Progenitor cell of endocrine pancreas (in vitro differentiated cells): ENCODE results near the gene RPL41. TPM values are rescaled to one million over a fixed set of nuclear protein-coding genes. Genes with fewer than 3 reads are reported as not detected.

Experiments
- DNase-seq: peaks from one replicate; pipeline ENCODE4 v3.0.0; 2021; ENCODE audit warnings: low spot score; ENCODE audit not compliant: unreplicated experiment
- H3K27ac Mint-ChIP-seq: 2 replicates; pipeline ENCODE4 v1.8.0; 2021; ENCODE audit warnings: mild to moderate bottlenecking, moderate library complexity, mixed read lengths
- H3K27me3 Mint-ChIP-seq: 2 replicates; pipeline ENCODE4 v1.8.0; 2021; ENCODE audit warnings: mixed read lengths
- H3K36me3 Mint-ChIP-seq: 2 replicates; pipeline ENCODE4 v1.8.0; 2022; ENCODE audit warnings: mixed read lengths; ENCODE audit not compliant: insufficient read depth
- H3K4me1 Mint-ChIP-seq: 2 replicates; pipeline ENCODE4 v1.8.0; 2021; ENCODE audit warnings: low read depth, mixed read lengths
- H3K4me3 Mint-ChIP-seq: 2 replicates; pipeline ENCODE4 v1.8.0; 2021; ENCODE audit warnings: low read depth, mild to moderate bottlenecking, moderate library complexity, mixed read lengths
- H3K9me3 Mint-ChIP-seq: 2 replicates; pipeline ENCODE4 v1.8.0; 2021; ENCODE audit warnings: low read depth, mixed read lengths
- total RNA-seq: library from RNA; stranded (reverse); gene quantifications from 2 replicates; pipeline ENCODE4 v1.2.1, GENCODE V29; 2021
- TF ChIP-seq, protein P1 (sequence below): fragments of 200-600 bp; sonication (generic); IDR thresholded peaks from one replicate; pipeline ENCODE4 v1.5.0; 2021; ENCODE audit warnings: antibody characterized with exemption, mild to moderate bottlenecking; ENCODE audit not compliant: unreplicated experiment

RPL41 gene
- total RNA-seq, 1 donor from 2014 or later, result 3,912 TPM

DNA sequence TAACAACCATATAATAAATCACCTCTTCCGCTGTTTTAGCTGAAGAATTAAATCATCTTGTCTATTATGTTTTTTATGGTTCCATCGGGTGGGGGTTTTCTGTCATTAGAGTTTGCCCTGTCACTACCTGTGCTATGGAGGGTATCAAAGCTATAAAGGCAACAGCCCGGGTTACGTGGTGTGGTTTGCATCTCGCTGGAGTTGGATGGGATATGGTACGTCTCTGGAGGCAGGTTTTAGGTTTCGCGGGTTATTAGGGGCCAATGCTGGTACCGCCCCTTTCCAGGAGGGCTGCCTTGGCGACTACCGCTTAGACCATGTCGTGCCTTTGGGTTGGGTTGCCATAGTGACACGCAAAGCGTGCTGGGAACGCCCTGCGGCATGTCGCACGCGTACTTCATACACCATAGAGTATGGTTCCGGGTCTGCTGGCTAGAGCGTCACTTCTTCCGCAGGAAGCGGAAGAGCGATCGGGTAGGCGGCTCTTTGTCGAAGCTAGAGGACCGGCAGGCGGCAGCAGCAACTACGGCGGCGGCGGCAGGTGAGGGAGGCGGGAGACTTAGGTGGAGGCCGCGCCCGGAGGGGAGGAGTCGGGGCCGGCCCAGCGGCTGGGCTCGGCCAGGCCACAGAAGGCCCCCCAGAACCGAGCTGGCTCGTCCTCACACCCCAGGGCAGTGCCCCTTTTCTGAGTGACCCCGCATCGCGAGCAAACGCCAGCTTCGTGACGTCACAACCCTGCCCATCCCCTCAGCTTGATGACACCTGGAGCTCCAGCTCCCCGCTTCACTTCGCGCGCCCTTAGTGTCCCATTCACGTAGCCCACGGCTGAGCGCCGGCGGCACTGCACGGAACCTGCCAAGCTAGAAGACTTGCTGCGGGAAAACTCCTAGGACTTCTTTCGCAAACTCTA, 1.6 kb downstream of the RPL41 start, which contains the start of gene ZC3H10:
Gene ZC3H10, plus strand, starts transcription at position 489 of the 910 bp plus-strand sequence. CDS start 2,297 bp downstream, outside the sequence.
- Mint-ChIP-seq H3K4me3 (peak within 1 kb of the TSS; percentile 96), H3K36me3 (peaks cover 19% of the 10 kb centered on the region), H3K9me3 (no peaks in the 10 kb centered on the region), H3K27ac (peak within 1 kb of the TSS; percentile 99), H3K4me1 (peaks cover 26% of the 10 kb centered on the region), H3K27me3 (no peaks in the 10 kb centered on the region)
- TF ChIP-seq, protein P1, sequence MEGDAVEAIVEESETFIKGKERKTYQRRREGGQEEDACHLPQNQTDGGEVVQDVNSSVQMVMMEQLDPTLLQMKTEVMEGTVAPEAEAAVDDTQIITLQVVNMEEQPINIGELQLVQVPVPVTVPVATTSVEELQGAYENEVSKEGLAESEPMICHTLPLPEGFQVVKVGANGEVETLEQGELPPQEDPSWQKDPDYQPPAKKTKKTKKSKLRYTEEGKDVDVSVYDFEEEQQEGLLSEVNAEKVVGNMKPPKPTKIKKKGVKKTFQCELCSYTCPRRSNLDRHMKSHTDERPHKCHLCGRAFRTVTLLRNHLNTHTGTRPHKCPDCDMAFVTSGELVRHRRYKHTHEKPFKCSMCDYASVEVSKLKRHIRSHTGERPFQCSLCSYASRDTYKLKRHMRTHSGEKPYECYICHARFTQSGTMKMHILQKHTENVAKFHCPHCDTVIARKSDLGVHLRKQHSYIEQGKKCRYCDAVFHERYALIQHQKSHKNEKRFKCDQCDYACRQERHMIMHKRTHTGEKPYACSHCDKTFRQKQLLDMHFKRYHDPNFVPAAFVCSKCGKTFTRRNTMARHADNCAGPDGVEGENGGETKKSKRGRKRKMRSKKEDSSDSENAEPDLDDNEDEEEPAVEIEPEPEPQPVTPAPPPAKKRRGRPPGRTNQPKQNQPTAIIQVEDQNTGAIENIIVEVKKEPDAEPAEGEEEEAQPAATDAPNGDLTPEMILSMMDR, result peak; percentile 54
- peak; percentile 92 for DNase-seq

- H3K27me3 Mint-ChIP-seq, result no peaks in the 10 kb centered on the region
- peaks cover 11% of the 10 kb centered on the region for H3K36me3 Mint-ChIP-seq
- H3K9me3 Mint-ChIP-seq, result no peaks in the 10 kb centered on the region
- no peak for DNase-seq
- H3K4me3 Mint-ChIP-seq, result peak overlapping the region; percentile 96
- TF ChIP-seq, protein P1, result no peak
- H3K27ac Mint-ChIP-seq, result peak overlapping the region; percentile 99
- peaks cover 25% of the 10 kb centered on the region for H3K4me1 Mint-ChIP-seq
Measured at GRCh38 chr12:56118688-56119357, 2.4 kb downstream of the RPL41 start.

- Mint-ChIP-seq H3K27me3 (no peaks in the 10 kb centered on the region), H3K27ac (peak overlapping the region; percentile 99), H3K9me3 (no peaks in the 10 kb centered on the region), H3K4me3 (peak overlapping the region; percentile 96), H3K4me1 (peaks cover 27% of the 10 kb centered on the region), H3K36me3 (peaks cover 11% of the 10 kb centered on the region)
- peak; percentile 39 for DNase-seq
- TF ChIP-seq, protein P1, result peak; percentile 66
Measured at GRCh38 chr12:56119361-56119796, 2.9 kb downstream of the RPL41 start.

DNA sequence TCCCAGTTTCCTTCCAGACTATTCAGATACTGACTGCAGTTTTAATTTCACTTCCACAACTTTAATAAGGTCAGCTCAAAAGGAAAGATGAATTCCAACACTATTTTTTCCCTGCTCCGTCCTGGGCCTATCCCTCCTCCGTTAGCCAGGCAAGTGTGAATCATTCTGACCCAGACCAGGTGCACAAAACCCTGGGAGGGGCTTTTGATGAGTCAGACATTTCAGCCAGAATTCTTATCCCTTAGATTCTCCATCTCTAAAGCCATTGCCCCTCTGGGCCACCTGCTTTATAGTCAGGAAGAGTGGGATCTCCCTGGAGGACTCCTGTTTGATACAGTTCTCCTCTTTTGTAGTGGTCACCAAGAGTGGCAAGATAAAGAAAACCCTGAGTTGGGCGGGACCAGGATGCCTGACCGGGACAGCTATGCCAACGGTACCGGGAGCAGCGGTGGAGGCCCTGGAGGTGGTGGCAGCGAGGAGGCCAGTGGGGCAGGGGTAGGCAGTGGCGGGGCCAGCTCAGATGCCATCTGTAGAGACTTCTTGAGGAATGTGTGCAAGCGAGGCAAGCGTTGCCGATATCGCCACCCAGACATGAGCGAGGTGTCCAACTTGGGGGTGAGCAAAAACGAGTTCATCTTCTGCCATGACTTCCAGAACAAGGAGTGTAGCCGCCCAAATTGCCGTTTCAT, 3.9 kb downstream of the RPL41 start:
- Mint-ChIP-seq H3K9me3 (no peaks in the 10 kb centered on the region), H3K27me3 (no peaks in the 10 kb centered on the region), H3K4me3 (no peak overlapping the region), H3K4me1 (peaks cover 28% of the 10 kb centered on the region), H3K36me3 (peaks cover 11% of the 10 kb centered on the region), H3K27ac (no peak overlapping the region)
- TF ChIP-seq, protein P1, result no peak
- DNase-seq, result no peak
